Germinal center (tissue), 1 donor: Measurements from ENCODE around the gene KY.

Experiments used
- DNase-seq: peaks from one replicate; pipeline ENCODE4 v3.0.0; 2012; ENCODE audit warnings: mixed read lengths, low spot score

KY gene, protein sequence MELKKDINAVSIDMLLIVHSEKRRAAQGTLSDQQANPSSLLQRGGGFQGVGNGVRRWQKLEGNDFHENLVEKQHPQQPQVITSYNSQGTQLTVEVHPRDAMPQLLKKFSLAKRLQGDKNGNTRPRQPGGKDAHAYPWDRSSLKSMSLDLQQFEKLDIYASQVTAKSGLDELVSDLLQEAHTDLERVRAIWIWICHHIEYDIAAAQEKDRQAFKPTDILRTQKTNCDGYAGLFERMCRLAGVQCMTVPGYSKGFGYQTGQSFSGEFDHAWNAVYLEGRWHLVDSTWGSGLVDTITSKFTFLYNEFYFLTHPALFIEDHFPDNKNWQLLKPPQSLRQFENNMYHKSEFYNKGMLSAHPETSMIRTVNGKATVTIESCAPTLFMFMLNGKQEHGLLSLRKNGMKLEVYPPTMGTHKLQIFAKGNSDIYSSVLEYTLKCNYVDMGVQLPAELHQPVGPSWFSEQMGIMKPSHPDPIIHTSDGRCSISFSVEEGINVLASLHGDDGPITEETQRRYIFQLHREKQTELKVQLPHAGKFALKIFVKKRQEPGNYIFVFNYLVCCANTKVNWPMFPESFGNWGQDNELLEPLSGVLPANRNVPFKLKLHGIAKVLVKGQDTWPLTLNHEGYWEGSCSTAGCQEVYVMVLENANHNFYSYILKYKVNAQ

GRCh38 chr3:134650431-134651346, at the start of gene KY:
Gene KY, minus strand, starts transcription at chr3:134651022. Its CDS starts 62 bp downstream, at chr3:134650960.
- no peak for DNase-seq

- no peak for DNase-seq
Observed at GRCh38 chr3:134699721-134700120, 48.9 kb upstream of the KY start.

DNA sequence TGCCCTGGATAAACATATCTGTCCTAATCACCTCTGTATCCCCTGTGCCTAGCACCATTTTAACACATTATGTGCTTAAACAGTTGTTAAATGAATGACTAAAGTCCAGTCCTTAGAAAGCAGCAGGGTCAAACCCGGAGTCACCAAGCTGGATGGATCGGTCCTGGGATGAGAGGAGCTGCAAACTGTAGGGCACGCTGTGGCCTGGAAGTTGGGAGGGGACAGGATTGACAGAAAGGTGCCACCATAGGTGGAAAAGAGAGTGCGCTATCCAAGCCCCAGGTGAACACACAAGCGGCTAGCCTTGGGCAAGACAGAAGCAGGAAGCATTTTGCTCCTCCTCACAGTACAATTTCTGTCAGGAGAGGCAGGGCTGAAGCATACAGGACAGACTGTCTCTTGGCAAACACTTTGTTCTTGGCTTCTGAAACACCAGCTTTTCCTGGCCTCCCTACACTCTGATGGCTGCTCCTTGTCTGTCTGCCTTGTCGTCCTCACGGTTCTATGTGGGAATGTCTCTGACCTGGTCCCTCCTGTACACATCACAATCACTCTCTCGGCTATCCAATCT, 48.4 kb upstream of the KY start:
- no peak for DNase-seq

- DNase-seq: no peak
Observed at GRCh38 chr3:134697830-134698689, 47.2 kb upstream of the KY start.

- DNase-seq: no peak
Observed at GRCh38 chr3:134696155-134696554, 45.3 kb upstream of the KY start.

DNA sequence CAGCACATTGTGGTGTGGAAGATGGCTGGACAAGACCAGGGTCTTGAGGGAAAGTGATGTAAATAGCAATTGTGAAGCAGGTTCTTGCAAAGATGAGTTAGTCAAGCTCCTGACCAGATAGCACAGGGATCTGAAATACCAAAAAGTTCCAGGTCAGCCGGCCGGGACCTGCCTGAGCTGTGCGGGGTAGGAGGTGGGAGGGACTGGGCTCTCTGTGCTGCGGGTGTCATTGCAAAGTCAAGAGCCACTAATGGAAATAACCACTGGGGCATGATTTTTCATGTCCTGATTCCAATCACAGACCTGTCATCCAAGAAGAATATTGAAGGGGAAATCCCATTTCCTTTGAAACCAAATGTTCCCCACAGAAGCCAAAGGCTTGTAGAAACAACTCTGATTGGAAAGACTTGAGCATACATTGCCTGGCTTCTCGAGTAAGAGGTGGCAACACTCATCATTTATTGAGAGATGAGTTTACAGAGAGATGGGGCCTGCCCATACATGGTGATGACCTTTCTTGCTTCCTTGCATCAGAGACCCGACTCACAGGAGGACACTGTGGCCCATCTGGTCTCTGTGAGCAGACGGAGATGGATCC, 44.2 kb upstream of the KY start:
- no peak for DNase-seq

- no peak for DNase-seq
Observed at GRCh38 chr3:134694466-134694865, 43.6 kb upstream of the KY start.

DNA sequence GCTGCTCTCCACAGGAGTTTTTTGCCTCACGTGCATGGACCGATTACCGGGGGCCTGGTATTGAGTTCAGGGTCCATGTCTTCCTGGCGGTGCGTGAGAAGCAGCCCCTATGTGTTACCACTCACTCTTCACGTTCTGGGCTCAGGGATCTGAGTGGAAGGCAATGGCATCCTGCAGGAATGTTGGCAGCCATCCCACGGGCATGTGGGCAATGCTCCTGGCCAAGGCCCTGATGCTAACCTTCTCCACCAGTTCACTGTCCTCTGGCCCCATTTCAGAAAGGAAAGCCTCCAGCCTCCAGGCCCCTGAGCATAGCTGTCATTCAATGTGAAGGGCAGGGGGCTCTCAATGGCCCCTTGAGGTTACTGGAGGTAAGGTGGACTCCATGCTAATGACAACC, 43.0 kb upstream of the KY start:
- DNase-seq: no peak

GRCh38 chr3:134693226-134693625, 42.4 kb upstream of the KY start:
- no peak for DNase-seq

DNA sequence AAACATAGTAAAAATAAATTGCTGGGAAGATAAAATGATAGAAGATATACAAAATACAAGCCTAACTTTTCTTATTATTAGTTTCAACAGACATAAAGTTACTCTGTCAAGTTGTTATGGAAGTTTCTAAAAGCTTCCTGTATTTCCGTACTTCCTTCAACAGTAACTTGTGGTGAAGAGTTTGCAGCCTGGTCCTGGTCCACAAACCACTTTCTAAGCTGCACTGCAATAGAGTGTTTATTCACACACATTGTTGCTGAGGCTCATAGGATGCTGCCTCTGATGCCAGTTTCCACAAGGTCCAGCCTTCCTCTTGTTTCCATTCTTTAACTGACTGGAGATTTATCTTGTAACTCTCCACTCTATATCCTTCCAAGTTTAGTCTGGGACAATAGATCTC, 39.4 kb upstream of the KY start:
- no peak for DNase-seq

GRCh38 chr3:134687642-134688041, 36.8 kb upstream of the KY start:
- DNase-seq: no peak

GRCh38 chr3:134685929-134686802, 35.3 kb upstream of the KY start:
- DNase-seq: no peak

- no peak for DNase-seq
Observed at GRCh38 chr3:134682196-134682880, 31.5 kb upstream of the KY start.

- DNase-seq: no peak
Observed at GRCh38 chr3:134681522-134681900, 30.7 kb upstream of the KY start.

- no peak for DNase-seq
Observed at GRCh38 chr3:134680796-134681521, 30.1 kb upstream of the KY start.

DNA sequence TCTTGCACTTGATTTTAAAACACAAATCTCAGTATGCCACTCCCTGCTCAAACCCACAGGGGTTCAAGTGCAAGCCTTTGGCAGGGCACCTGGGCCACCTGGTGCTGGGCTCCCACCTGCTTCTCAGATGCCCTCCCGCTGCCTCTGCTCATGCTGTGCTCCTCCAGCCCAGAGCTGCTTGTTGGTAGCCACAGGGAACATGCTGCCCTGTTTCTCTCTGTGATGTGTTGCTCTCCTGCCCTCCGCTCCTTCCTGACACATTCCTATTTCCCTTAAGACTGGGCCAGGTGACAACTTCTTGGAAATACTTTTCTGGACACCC, 27.1 kb upstream of the KY start:
- DNase-seq: no peak

- peak; percentile 53 for DNase-seq
Observed at GRCh38 chr3:134677196-134677986, 26.6 kb upstream of the KY start.

DNA sequence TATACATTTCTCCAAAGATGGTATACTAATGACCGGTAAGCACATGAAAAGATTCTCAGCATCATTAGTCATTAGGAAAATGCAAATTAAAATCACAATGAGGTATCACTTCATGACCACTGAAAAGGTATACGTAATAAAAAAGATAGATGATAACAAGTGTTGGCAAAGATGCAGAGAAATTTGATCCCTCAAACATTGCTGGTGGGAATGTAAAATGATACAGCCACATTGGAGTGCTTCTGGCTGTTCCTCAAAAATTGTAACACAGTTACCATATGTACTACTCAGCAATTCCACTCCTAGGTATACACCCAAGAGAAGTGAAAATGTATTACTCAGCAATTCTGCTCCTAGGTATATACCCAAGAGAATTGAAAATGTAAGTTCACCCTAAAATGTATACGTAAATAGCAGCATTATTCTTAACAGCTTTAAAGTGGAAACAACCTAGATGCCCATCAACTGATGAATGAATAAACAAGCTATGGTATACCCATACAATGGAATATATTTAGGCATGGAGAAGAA, 25.0 kb upstream of the KY start:
- no peak for DNase-seq
